ENCODE data around the gene KIAA1328.

GRCh38 chr18:37144921-37145320 is 316.0 kb downstream of the KIAA1328 start:
- no peak for TF ChIP-seq REST (IDR thresholded peaks at IDR 0.05)
- no peak for TF ChIP-seq CTCF (IDR thresholded peaks at IDR 0.05; ENCODE audit: low read depth, low read length, missing input control)
- no peak for TF ChIP-seq MAX (IDR thresholded peaks at IDR 0.05)
- TF ChIP-seq EGR1 (IDR thresholded peaks at IDR 0.05; ENCODE audit: low read depth in 2 of 2): no peak
- no peak for TF ChIP-seq FOXA1 (IDR thresholded peaks at IDR 0.05)
- no peak for TF ChIP-seq TAF1 (conservative IDR thresholded peaks at IDR 0.05)
- no peak for TF ChIP-seq JUND (IDR thresholded peaks at IDR 0.05)
- TF ChIP-seq RAD21 (IDR thresholded peaks at IDR 0.05): no peak
